K562 (cell line): ENCODE results near the gene NOSIP. TPM values are rescaled to one million over a fixed set of nuclear protein-coding genes. Genes with fewer than 3 reads are reported as not detected.

Experiments used
- BRF2 ChIP-seq: IDR thresholded peaks from 3 replicates; pipeline ENCODE4 v1.6.1; 2011; ENCODE audit warnings: borderline replicate concordance, mild to moderate bottlenecking; ENCODE audit not compliant: insufficient read length, insufficient read depth
- DIDO1 ChIP-seq: fragments of 450-650 bp; IDR thresholded peaks from 2 replicates; pipeline ENCODE4 v1.6.1; 2016; ENCODE audit warnings: low read depth, missing biosample characterization, missing genetic modification characterization
- E2F8 ChIP-seq: fragments of 450-650 bp; IDR thresholded peaks from 2 replicates; pipeline ENCODE4 v1.7.1; 2018; ENCODE audit warnings: mild to moderate bottlenecking, low read depth; ENCODE audit not compliant: partially characterized antibody
- EZH2 ChIP-seq: IDR thresholded peaks from 2 replicates; pipeline ENCODE4 v1.6.1; 2012; ENCODE audit warnings: low read depth, mild to moderate bottlenecking, inconsistent platforms, low read length, borderline replicate concordance
- HEY1 ChIP-seq: fragments of 250-450 bp; sonication (Bioruptor Pico); IDR thresholded peaks from 2 replicates; pipeline ENCODE4 v1.5.0; 2020; ENCODE audit warnings: mild to moderate bottlenecking, moderate library complexity, borderline replicate concordance
- HMGXB4 ChIP-seq: sonication (generic); formaldehyde crosslinking; IDR thresholded peaks from 2 replicates; pipeline ENCODE4 v1.8.1; 2023; ENCODE audit warnings: mild to moderate bottlenecking, missing genetic modification reagents
- NONO ChIP-seq, 2 experiments: fragments of 200-400 bp in 1 of 2; fragments of 450-650 bp in 1 of 2; formaldehyde crosslinking in 1 of 2; IDR thresholded peaks; 2 replicates each; pipeline ENCODE4 v1.6.1; 2017; ENCODE audit warnings: low read depth in 2 of 2, mild to moderate bottlenecking in 2 of 2, moderate library complexity in 2 of 2, low read length in 1 of 2
- NR4A1 ChIP-seq, 2 experiments: fragments of 250-450 bp in 1 of 2; fragments of 450-650 bp in 1 of 2; sonication (Bioruptor Pico) in 1 of 2; IDR thresholded peaks; 2 replicates each; pipeline versions ENCODE4 v1.4.0 to v1.6.1; 2016 to 2020; ENCODE audit warnings: mild to moderate bottlenecking in 2 of 2, missing compliant biosample characterization in 1 of 2, missing genetic modification characterization in 1 of 2, moderate library complexity in 1 of 2
- PTRF ChIP-seq: fragments of 450-650 bp; IDR thresholded peaks from 2 replicates; pipeline ENCODE4 v1.6.1; 2016; ENCODE audit warnings: mild to moderate bottlenecking, missing genetic modification characterization, missing compliant biosample characterization
- RREB1 ChIP-seq: fragments of 250-450 bp; sonication (Bioruptor Pico); IDR thresholded peaks from 2 replicates; pipeline ENCODE4 v1.4.0; 2020
- SNRNP70 ChIP-seq: fragments of 200-400 bp; formaldehyde crosslinking; optimal IDR thresholded peaks from 2 replicates; pipeline ENCODE3; 2017; ENCODE audit warnings: low read depth, low read length
- SREBF1 ChIP-seq: fragments of 150-350 bp; IDR thresholded peaks from 2 replicates; pipeline ENCODE4 v1.6.1; 2014; ENCODE audit warnings: antibody characterized with exemption, low read depth, low read length, borderline replicate concordance
- TAL1 ChIP-seq: fragments of 450-650 bp; IDR thresholded peaks from 2 replicates; pipeline ENCODE4 v1.6.1; 2016; ENCODE audit warnings: mild to moderate bottlenecking
- XRCC3 ChIP-seq: fragments of 450-650 bp; IDR thresholded peaks from 2 replicates; pipeline ENCODE4 v1.6.1; 2017; ENCODE audit warnings: mild to moderate bottlenecking, moderate library complexity
- polyA plus RNA-seq, 8 experiments: library from polyadenylated mRNA; depleted of rRNA in 4 of 8; stranded (reverse) in 5 of 8; unstranded in 3 of 8; fragments of >200 nt; fragmentation: Nextera tagmentation in 2 of 8; fragmentation: Illumina TruSeq in 1 of 8; extraction: Ambion mirVana in 2 of 8; extraction: Trizol in 1 of 8; gene quantifications; 2 replicates each; pipeline versions ENCODE4 v1.2.1 to v1.2.3, GENCODE V29; 2011 to 2014; ENCODE audit warnings: inconsistent platforms in 1 of 8, missing spikeins in 1 of 8
- total RNA-seq, 7 experiments: library from RNA; depleted of rRNA in 6 of 7; stranded (reverse); fragments of >200 nt in 6 of 7; fragmentation: Illumina TruSeq in 2 of 7; extraction: Trizol in 2 of 7; gene quantifications; 2 replicates each; pipeline versions ENCODE4 v1.2.1 to v1.2.3, GENCODE V29; 2011 to 2021; ENCODE audit warnings: low replicate concordance in 1 of 7

NOSIP gene
- total and polyA plus RNA-seq, 9 of the 15 experiments (the other 6 are each of a cell fraction or from before 2014, with no cell fraction given): 14.4 to 153 (median 79.9) TPM

GRCh38 chr19:49591731-49592485, 11.6 kb upstream of the NOSIP start (continued):
- TF ChIP-seq XRCC3: no peak
- no peak for TF ChIP-seq HMGXB4 (CRISPR knock-in tag)
- TF ChIP-seq RREB1 (CRISPR knock-in tag): no peak
- no peak for TF ChIP-seq TAL1
- no peak for TF ChIP-seq SREBF1
- TF ChIP-seq DIDO1 (tag): no peak
- TF ChIP-seq PTRF (tag): no peak
- TF ChIP-seq NR4A1 (CRISPR knock-in tag; IDR thresholded peaks at IDR 0.05): no peak
- TF ChIP-seq NR4A1 (tag; IDR thresholded peaks at IDR 0.05): no peak
- no peak for TF ChIP-seq NONO (IDR thresholded peaks at IDR 0.05; ENCODE audit: low read depth in 2 of 2, low read length in 1 of 2)
- no peak for TF ChIP-seq SNRNP70
- TF ChIP-seq BRF2: no peak
- TF ChIP-seq HEY1: no peak
- TF ChIP-seq EZH2: no peak
- no peak for TF ChIP-seq E2F8
